Hepatocyte (in vitro differentiated cells): ENCODE data around the gene NAA80. TPM values are rescaled to one million over a fixed set of nuclear protein-coding genes. Genes with fewer than 3 reads are reported as not detected.
"Not testable (repeated sequence)": the region's sequence is repeated elsewhere in the genome, so short reads cannot be mapped to it uniquely, and the experiment has no call there.

Source experiments
- DNase-seq: peaks from one replicate; pipeline ENCODE4 v3.0.0-alpha.2; 2016; ENCODE audit warnings: low spot score
- H2AFZ ChIP-seq: fragments of 200-600 bp; sonication (generic); 2 replicates; pipeline ENCODE4 v1.6.0; 2016; ENCODE audit warnings: antibody characterized with exemption, mild to moderate bottlenecking
- H3K27ac ChIP-seq: fragments of 200-600 bp; sonication (generic); 2 replicates; pipeline ENCODE4 v1.5.1; 2016; ENCODE audit warnings: mild to moderate bottlenecking
- H3K27me3 ChIP-seq: fragments of 200-600 bp; sonication (generic); 2 replicates; pipeline ENCODE4 v1.6.1; 2016
- H3K36me3 ChIP-seq: fragments of 200-600 bp; sonication (generic); replicated peaks from 2 replicates; pipeline ENCODE4 v1.5.1; 2016; ENCODE audit warnings: low read depth; ENCODE audit not compliant: insufficient read depth
- H3K4me1 ChIP-seq: fragments of 200-600 bp; sonication (generic); 2 replicates; pipeline ENCODE4 v1.5.1; 2016; ENCODE audit warnings: mild to moderate bottlenecking, moderate library complexity; ENCODE audit not compliant: insufficient read depth
- H3K4me2 ChIP-seq: fragments of 200-600 bp; sonication (generic); 2 replicates; pipeline ENCODE4 v1.6.0; 2016
- H3K4me3 ChIP-seq: fragments of 200-600 bp; sonication (generic); 2 replicates; pipeline ENCODE4 v1.5.1; 2016; ENCODE audit warnings: mild to moderate bottlenecking
- H3K79me2 ChIP-seq: fragments of 200-600 bp; sonication (generic); 2 replicates; pipeline ENCODE4 v1.6.0; 2017; ENCODE audit warnings: mild to moderate bottlenecking
- H3K9me2 ChIP-seq: fragments of 200-600 bp; sonication (generic); replicated peaks from 2 replicates; pipeline ENCODE4 v1.6.0; 2017; ENCODE audit warnings: mild to moderate bottlenecking; ENCODE audit not compliant: insufficient read depth
- H3K9me3 ChIP-seq: fragments of 200-600 bp; sonication (generic); 2 replicates; pipeline ENCODE4 v1.5.1; 2016; ENCODE audit warnings: low read depth, mild to moderate bottlenecking
- H4K20me1 ChIP-seq: fragments of 200-600 bp; sonication (generic); 2 replicates; pipeline ENCODE4 v1.6.0; 2016; ENCODE audit warnings: mild to moderate bottlenecking; ENCODE audit not compliant: insufficient read depth, poor library complexity, severe bottlenecking
- EZH2 ChIP-seq: fragments of 200-600 bp; sonication (generic); IDR thresholded peaks from 2 replicates; pipeline ENCODE4 v1.6.1; 2016; ENCODE audit warnings: antibody characterized with exemption, mild to moderate bottlenecking, borderline replicate concordance
- EZH2phosphoT487 ChIP-seq: fragments of 200-600 bp; sonication (generic); IDR thresholded peaks from one replicate; pipeline ENCODE4 v1.6.1; 2018; ENCODE audit warnings: antibody characterized with exemption, mild to moderate bottlenecking, low read depth, moderate library complexity; ENCODE audit not compliant: unreplicated experiment, severe bottlenecking
- WGBS: methylation state at CpG from one replicate; pipeline ENCODE4 v1.1.6; 2016; ENCODE audit warnings: low lambda C conversion rate; ENCODE audit errors: missing lambda C conversion rate; 5-methylcytosine and 5-hydroxymethylcytosine counted together
- polyA plus RNA-seq: library from polyadenylated mRNA; unstranded; fragments of >200 nt; fragmentation: Nextera tagmentation; extraction: Ambion mirVana; gene quantifications from 2 replicates; pipeline ENCODE4 v1.2.1, GENCODE V29; 2016
- total RNA-seq: library from RNA; depleted of rRNA; stranded (reverse); fragments of >200 nt; gene quantifications from 2 replicates; pipeline ENCODE4 v1.2.3, GENCODE V29; 2014
- TF ChIP-seq, protein P1 (sequence below): fragments of 200-600 bp; sonication (generic); IDR thresholded peaks from 2 replicates; pipeline ENCODE4 v1.5.1; 2016; ENCODE audit warnings: antibody characterized with exemption, mild to moderate bottlenecking; ENCODE audit not compliant: poor library complexity

NAA80 gene
- total and polyA plus RNA-seq, 2 experiments from 2014 or later, result 6.7 to 19.5 TPM

DNA sequence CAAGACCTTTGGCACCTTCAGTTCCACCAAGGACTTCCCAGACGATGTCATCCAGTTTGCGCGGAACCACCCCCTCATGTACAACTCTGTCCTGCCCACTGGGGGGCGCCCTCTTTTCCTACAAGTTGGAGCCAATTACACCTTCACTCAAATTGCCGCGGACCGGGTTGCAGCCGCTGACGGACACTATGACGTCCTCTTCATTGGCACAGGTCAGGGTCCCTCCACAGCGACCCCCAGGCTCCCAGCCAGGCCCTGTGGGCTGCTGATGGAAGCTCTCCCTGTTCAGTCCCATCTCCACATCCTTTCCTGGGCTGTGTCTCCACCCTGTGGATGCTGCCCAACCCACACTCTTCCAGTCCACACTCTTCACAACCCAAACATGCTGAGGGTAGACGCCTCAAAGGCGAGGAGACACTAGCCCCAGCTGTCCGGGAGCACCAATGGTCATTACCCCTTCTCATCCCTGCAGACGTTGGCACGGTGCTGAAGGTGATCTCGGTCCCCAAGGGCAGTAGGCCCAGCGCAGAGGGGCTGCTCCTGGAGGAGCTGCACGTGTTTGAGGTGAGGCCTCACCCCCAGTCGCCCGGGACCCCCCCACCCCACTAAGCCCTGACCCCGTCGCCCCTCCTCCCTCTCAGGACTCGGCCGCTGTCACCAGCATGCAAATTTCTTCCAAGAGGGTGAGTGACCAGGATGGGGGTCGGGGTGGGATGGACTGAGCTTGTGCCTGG is 24.7 kb downstream of the NAA80 start:
- TF ChIP-seq, protein P1, sequence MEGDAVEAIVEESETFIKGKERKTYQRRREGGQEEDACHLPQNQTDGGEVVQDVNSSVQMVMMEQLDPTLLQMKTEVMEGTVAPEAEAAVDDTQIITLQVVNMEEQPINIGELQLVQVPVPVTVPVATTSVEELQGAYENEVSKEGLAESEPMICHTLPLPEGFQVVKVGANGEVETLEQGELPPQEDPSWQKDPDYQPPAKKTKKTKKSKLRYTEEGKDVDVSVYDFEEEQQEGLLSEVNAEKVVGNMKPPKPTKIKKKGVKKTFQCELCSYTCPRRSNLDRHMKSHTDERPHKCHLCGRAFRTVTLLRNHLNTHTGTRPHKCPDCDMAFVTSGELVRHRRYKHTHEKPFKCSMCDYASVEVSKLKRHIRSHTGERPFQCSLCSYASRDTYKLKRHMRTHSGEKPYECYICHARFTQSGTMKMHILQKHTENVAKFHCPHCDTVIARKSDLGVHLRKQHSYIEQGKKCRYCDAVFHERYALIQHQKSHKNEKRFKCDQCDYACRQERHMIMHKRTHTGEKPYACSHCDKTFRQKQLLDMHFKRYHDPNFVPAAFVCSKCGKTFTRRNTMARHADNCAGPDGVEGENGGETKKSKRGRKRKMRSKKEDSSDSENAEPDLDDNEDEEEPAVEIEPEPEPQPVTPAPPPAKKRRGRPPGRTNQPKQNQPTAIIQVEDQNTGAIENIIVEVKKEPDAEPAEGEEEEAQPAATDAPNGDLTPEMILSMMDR, result peak; percentile 76
- TF ChIP-seq EZH2, result no peak
- Histone ChIP-seq H3K4me2 (no peak overlapping the region), H3K36me3 (no peaks in the 10 kb centered on the region), H3K27ac (no peak overlapping the region), H2AFZ (no peak overlapping the region), H3K79me2 (peaks cover 21% of the 10 kb centered on the region), H3K4me1 (peaks cover 33% of the 10 kb centered on the region), H3K9me2 (no peaks in the 10 kb centered on the region), H3K9me3 (no peaks in the 10 kb centered on the region), H3K4me3 (no peak overlapping the region), H3K27me3 (peaks cover 10% of the 10 kb centered on the region), H4K20me1 (no peaks in the 10 kb centered on the region)
- WGBS, result 42% methylated on average over 20 of the region's 26 CpGs
- peak; percentile 83 for DNase-seq

DNA sequence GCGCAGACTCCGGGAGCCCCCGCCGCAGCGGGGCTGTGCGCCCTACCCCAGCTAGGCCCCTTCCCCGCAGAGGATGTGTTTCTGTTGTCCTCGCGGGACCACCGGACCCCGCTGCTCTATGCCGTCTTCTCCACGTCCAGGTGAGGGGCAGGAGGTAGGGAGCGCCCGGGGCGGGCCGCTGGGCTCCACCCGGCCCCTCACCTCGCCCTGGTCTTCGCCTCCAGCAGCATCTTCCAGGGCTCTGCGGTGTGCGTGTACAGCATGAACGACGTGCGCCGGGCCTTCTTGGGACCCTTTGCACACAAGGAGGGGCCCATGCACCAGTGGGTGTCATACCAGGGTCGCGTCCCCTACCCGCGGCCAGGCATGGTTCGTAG is 25.5 kb downstream of the NAA80 start:
- H3K4me3 ChIP-seq, result no peak overlapping the region
- WGBS, result 89% methylated on average over 21 of the region's 31 CpGs
- no peak overlapping the region for H3K4me2 ChIP-seq

DNA sequence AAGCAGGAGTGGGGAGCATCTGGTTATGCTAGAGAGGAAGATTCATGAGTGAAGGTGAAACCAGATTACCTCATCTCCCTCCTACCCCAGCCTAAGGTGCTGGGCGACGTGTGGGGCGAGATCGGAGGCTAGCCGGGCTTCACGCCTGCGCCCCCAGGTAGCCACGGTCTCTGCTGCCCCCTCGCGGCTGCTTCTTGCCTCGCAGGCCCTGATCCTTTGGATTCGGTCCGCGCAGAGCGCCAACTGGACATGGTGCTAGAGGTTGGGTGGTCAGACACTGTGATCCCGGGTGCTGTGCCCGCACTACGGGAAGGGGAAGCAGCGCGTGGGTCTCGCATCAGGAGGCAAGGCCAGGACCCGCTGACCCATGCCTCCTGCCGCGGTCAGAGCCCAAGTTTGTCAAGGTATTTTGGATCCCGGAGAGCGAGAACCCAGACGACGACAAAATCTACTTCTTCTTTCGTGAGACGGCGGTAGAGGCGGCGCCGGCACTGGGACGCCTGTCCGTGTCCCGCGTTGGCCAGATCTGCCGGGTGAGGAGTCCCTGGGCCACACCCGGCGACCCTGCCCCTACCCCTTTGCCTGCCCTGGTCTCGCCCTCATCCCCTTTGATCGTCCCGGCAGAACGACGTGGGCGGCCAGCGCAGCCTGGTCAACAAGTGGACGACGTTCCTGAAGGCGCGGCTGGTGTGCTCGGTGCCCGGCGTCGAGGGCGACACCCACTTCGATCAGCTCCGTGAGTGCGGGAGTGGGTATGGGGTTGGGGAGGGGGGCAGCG is 26.1 kb downstream of the NAA80 start:
- no peak overlapping the region for H2AFZ ChIP-seq
- H4K20me1 ChIP-seq, result no peaks in the 10 kb centered on the region
- peak; percentile 90 for DNase-seq
- H3K4me2 ChIP-seq, result peak overlapping the region; percentile 69
- H3K79me2 ChIP-seq, result peaks cover 21% of the 10 kb centered on the region
- H3K27ac ChIP-seq, result no peak overlapping the region
- H3K4me3 ChIP-seq, result no peak overlapping the region
- TF ChIP-seq EZH2 (no peak), EZH2phosphoT487 (no peak)
- TF ChIP-seq, protein P1, result peak; percentile 99
- WGBS, result 22% methylated on average over 50 of the region's 61 CpGs
- no peaks in the 10 kb centered on the region for H3K9me3 ChIP-seq
- H3K36me3 ChIP-seq, result no peaks in the 10 kb centered on the region
- peaks cover 45% of the 10 kb centered on the region for H3K4me1 ChIP-seq
- peaks cover 10% of the 10 kb centered on the region for H3K27me3 ChIP-seq
- no peaks in the 10 kb centered on the region for H3K9me2 ChIP-seq

More for the DNA sequence above, 25.5 kb downstream of the NAA80 start:
- Histone ChIP-seq H3K36me3 (no peaks in the 10 kb centered on the region), H2AFZ (no peak overlapping the region), H3K27ac (no peak overlapping the region), H3K4me1 (peaks cover 40% of the 10 kb centered on the region), H3K9me2 (no peaks in the 10 kb centered on the region), H3K79me2 (peaks cover 21% of the 10 kb centered on the region), H4K20me1 (no peaks in the 10 kb centered on the region), H3K27me3 (peaks cover 10% of the 10 kb centered on the region), H3K9me3 (no peaks in the 10 kb centered on the region)
- TF ChIP-seq EZH2, result no peak
- TF ChIP-seq, protein P1, result no peak
- TF ChIP-seq EZH2phosphoT487, result no peak
- no peak for DNase-seq

DNA sequence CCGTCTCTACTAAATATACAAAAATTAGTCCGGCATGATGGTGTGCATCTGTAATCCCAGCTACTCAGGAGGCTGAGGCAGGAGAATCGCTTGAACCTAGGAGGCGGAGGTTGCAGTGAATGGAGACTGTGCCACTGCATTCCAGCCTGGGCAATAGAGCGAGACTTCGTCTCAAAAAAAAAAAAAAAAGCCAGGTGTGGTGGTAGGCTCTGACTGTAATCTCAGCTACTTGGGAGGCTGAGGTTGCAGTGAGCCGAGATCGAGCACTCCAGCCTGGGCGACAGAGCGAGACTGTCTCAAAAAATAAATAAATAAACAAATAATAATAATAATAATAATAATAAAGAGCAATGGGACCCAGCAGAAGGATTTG is 26.7 kb downstream of the NAA80 start:
- H3K79me2 ChIP-seq, result peaks cover 21% of the 10 kb centered on the region
- H3K9me3 ChIP-seq, H3K36me3 ChIP-seq, H3K4me3 ChIP-seq, H2AFZ ChIP-seq, H3K9me2 ChIP-seq, DNase-seq, H4K20me1 ChIP-seq: not testable (repeated sequence)
- peaks cover 10% of the 10 kb centered on the region for H3K27me3 ChIP-seq
- H3K27ac ChIP-seq, result peak overlapping the region; percentile 91
- peak overlapping the region; percentile 69 for H3K4me2 ChIP-seq
- peaks cover 51% of the 10 kb centered on the region for H3K4me1 ChIP-seq
- WGBS, result 89% methylated on average over 10 of the region's 10 CpGs
